GM21381 (cell line): Measurements from ENCODE around the gene TRMT2A.

Source experiments
- ATAC-seq: cut with Tn5 transposase; IDR thresholded peaks from one replicate; pipeline ENCODE4 v1.9.1; 2021; ENCODE audit warnings: mild to moderate bottlenecking, moderate library complexity; ENCODE audit not compliant: unreplicated experiment

Gene TRMT2A

DNA sequence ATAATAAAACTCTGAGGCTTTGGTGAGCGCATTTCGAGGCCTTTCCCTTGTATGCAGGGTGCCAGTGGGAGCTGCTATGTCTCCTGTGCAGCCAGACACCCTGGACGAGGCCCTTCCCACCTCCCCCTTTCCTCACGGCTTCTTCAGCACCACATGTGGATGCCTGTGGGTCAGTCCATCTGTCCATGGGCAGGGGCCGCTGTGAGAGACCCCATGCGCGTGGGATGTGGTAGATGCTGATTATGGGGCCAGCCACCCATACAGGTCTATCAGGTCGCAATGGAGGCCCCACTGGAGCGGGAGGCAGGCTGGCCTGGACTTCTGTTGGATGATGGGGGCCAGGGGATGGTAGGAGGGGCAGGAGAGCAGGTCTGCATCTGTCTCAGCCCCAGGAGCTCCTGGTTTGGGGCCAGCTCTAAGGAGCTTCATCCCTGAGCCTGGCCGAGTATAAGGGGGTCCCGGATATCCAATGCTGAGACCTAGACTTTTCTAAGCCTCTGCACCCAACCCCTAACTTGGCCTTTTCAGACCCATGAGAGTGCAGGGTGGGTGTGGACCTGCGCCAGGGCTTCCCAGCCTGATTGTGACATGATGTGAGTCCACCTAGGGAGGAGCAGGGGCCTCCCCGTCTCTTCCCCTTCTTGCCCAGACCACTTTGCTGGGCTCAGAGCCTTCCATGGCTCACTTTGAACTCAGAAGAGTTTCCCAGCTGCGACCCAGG, 51.0 kb downstream of the TRMT2A start:
- no peak for ATAC-seq

DNA sequence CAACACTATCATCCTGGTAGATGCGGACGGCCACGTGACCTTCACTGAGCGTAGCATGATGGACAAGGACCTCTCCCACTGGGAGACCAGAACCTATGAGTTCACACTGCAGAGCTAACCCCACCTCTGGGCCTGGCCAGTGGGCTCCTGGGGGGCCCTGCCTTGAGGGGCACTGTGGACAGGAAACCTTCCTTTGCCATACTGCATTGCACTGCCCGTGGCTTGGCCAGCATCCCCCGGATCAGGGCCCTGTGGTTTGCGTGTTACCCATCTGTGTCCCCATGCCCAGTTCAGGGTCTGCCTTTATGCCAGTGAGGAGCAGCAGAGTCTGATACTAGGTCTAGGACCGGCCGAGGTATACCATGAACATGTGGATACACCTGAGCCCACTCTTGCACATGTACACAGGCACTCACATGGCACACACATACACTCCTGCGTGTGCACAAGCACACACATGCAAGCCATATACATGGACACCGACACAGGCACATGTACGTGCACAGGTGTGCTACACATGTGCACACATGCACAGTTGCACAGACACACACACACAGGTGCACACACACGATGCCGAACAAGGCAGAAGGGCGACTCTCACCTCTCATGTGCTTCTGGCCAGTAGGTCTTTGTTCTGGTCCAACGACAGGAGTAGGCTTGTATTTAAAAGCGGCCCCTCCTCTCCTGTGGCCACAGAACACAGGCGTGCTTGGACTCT, 52.3 kb downstream of the TRMT2A start:
- ATAC-seq = no peak

DNA sequence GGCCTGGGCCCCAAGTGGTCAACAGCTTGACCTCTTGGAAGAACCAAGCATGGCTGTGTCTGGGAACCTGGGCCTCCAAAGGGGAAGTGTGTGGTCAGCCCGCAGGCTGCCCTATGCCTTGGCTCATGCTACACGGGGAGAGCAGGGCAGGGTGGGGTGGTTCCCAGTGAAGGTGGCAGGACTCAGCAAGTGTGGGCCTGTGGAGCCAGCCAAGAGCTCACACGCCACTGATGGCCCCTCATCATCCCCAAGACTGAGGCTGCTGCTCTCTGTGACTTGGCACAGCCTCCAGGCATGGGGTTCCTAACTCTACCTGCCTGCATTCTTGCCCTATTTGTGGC, 52.9 kb downstream of the TRMT2A start:
- no peak for ATAC-seq

DNA sequence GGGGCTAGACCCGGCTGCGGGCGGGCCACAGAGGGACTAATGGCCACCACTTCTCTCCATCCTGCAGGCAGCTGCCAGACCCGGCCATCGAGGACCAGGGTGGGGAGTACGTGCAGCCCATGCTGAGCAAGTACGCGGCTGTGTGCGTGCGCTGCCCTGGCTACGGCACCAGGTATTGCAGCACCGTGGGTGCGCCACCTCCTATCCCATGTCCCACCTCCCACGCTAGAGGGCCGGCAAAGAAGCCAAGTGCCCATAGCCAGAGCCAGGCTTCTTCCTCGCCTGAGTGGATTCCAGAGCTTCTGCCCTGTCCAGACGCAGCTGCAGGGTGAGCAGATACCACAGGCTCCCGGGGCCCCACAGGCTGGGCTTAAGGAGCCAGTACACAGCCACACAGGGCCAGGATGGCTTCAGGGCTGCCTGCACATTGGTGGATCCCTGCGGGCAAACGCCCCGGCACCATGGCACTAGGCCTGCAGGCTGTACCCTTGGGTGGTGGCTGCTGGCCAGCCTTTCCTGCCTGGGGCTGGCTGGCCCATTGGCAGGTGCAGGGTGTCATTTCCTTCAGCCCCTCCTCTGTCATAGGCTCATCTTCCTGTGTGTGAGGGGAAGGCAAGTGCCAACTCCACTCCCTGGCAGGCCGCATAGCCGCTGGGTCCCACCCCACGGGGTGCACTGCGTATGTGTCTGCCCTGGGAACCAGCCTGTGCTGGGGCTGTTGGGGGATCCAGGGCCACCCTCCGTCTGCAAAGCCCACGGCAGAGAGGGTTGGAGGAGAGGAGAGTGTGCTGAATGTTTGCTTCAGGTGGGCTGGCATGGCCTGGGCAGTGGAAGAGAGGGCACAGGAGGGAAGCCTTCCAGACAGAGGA, 53.5 kb downstream of the TRMT2A start:
- ATAC-seq = no peak

DNA sequence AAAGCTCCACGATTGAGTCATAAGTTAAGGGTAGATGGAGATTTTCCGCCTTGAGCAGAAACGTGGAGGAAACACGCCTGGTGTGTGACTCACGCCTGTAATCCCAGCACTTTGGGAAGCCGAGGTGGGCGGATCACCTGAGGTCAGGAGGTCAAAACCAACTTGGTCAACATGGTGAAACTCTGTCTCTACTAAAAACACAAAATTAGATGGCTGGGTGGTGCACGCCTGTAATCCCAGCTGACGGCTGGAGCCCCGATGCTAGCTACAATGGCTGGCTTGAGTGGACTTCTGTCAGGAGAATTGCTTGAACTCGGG, 54.3 kb downstream of the TRMT2A start:
- ATAC-seq = no peak

DNA sequence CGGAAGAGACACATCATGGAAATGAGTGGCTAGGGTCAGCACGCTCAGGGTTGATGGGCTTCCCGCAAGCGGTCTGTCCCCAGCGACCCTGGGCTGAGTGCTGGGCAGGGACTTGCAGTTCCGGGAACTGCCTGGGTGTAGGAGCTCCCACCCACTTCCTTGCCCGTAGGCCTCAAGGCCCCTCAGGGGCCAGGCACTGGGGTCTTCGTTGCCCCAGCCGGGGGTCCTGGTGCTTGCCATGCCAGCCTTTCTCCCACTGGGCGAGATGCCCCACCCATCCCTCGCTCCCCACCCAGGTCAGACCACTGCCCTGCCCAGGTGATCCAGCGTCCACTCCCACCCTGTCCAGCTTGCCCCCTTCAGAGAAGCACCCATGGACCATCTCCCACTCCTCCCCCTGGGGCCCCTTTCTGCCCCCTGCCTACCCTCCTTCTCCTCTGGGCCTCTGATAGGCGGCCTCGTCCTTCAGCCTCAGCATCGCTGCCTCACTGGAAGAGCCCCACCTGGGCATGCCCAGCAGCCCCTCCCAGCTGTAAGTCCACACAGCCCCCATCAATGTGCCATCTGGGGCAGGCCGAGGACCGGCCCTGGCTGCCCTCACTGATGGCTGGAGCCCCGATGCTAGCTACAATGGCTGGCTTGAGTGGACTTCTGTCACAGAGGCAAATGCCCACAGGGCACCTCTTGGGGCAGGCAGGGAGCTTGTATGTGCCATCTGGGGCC, 54.8 kb downstream of the TRMT2A start:
- ATAC-seq = no peak
